Measurements from ENCODE around the gene STN1.

- TF ChIP-seq RAD21 (IDR thresholded peaks at IDR 0.05 in 1 of 2, conservative IDR thresholded peaks at IDR 0.05 in 1 of 2; ENCODE audit: low read depth in 2 of 2, low read length in 2 of 2) (no peak), MAFK (IDR thresholded peaks at IDR 0.05; ENCODE audit: low read depth, low read length) (no peak), CTCF (IDR thresholded peaks at IDR 0.05; ENCODE audit: control extremely low read depth in 1 of 3, insufficient read depth in 1 of 3, low read depth in 1 of 3, low read length in 3 of 3) (no peak), JUN (IDR thresholded peaks at IDR 0.05; ENCODE audit: low read depth, low read length) (no peak), USF2 (IDR thresholded peaks at IDR 0.05; ENCODE audit: low read length) (no peak)
Observed at GRCh38 chr10:103966671-103967447, 48.9 kb upstream of the STN1 start, which contains the start of gene SLK.

All from H1 (cell line).